WERI-Rb-1 (cell line): ENCODE measurements around the gene TMEM163.

Experiments used
- DNase-seq: peaks from one replicate; pipeline ENCODE4 v3.0.0-alpha.2; 2020
- H3K27ac ChIP-seq: fragments of 250-450 bp; sonication (Bioruptor Pico); 2 replicates; pipeline ENCODE4 v1.5.1; 2020; ENCODE audit warnings: mild to moderate bottlenecking, moderate library complexity
- H3K27me3 ChIP-seq: fragments of 250-450 bp; sonication (Bioruptor Pico); 2 replicates; pipeline ENCODE4 v1.5.1; 2021; ENCODE audit warnings: mild to moderate bottlenecking, low read depth, moderate library complexity; ENCODE audit not compliant: insufficient read depth, severe bottlenecking
- H3K36me3 ChIP-seq: fragments of 250-450 bp; sonication (Bioruptor Pico); 2 replicates; pipeline ENCODE4 v1.5.1; 2020; ENCODE audit warnings: mild to moderate bottlenecking, moderate library complexity
- H3K4me3 ChIP-seq: 2 replicates; pipeline ENCODE4 v1.5.1; 2011; ENCODE audit warnings: low read depth, mild to moderate bottlenecking, control low read depth, low read length
- H3K9me3 ChIP-seq: fragments of 250-450 bp; sonication (Bioruptor Pico); 2 replicates; pipeline ENCODE4 v1.5.1; 2021; ENCODE audit warnings: mild to moderate bottlenecking, moderate library complexity; ENCODE audit not compliant: severe bottlenecking
- TF ChIP-seq, protein P1 (sequence below): IDR thresholded peaks from 2 replicates; pipeline ENCODE4 v1.5.1; 2011; ENCODE audit warnings: low read depth, mild to moderate bottlenecking, control low read depth, inconsistent platforms, low read length

TMEM163 gene

DNA sequence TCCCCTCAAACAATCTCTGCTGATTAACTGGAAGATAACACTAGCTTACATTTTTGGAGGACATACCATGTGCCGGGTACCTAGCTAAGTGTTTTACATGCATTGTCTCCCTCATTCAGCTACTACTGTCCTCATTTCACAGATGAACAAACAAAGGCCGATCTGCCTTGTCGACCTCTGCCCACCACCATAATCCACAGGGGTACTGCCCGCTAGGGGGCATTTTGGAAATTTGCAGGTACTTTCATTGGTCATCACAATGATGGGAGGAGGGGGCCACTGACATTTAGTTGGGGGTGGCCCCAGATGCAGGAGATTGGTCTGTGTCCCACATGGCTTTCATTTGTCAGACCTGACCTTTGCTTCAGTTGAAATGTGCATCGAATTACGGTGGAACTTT is 3.9 kb upstream of the TMEM163 start:
- peaks cover 2% of the 10 kb centered on the region for H3K9me3 ChIP-seq
- peak; percentile 35 for DNase-seq
- TF ChIP-seq, protein P1, sequence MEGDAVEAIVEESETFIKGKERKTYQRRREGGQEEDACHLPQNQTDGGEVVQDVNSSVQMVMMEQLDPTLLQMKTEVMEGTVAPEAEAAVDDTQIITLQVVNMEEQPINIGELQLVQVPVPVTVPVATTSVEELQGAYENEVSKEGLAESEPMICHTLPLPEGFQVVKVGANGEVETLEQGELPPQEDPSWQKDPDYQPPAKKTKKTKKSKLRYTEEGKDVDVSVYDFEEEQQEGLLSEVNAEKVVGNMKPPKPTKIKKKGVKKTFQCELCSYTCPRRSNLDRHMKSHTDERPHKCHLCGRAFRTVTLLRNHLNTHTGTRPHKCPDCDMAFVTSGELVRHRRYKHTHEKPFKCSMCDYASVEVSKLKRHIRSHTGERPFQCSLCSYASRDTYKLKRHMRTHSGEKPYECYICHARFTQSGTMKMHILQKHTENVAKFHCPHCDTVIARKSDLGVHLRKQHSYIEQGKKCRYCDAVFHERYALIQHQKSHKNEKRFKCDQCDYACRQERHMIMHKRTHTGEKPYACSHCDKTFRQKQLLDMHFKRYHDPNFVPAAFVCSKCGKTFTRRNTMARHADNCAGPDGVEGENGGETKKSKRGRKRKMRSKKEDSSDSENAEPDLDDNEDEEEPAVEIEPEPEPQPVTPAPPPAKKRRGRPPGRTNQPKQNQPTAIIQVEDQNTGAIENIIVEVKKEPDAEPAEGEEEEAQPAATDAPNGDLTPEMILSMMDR, result 0 out of 2 replicates have a peak, but pooled peaks have one; percentile 50

DNA sequence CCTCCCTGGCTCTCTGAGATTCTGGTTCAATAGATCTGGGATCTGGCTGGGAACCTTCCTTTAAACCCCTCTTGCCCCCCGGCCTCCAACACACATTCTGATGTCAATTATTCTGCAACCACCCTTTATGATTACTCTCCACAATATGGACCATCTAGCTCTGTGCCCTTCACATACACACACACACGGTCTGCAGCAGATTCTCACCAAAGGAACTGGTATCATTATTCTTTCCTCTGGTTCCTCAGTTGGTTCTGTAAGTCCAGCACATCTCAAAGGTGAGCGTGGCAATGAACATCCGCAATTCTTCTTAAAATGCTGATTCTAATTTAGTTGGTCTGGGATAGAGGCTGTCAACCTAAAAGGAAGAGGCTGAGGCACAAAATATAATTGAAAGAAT is 2.8 kb upstream of the TMEM163 start:
- peaks cover 83% of the 10 kb centered on the region for H3K27me3 ChIP-seq
- DNase-seq, result no peak
- peaks cover 2% of the 10 kb centered on the region for H3K9me3 ChIP-seq
- H3K4me3 ChIP-seq, result no peak overlapping the region
- TF ChIP-seq, protein P1, result no peak
- no peak overlapping the region for H3K27ac ChIP-seq
- H3K36me3 ChIP-seq, result no peaks in the 10 kb centered on the region

More for the DNA sequence above, 3.9 kb upstream of the TMEM163 start:
- Histone ChIP-seq H3K4me3 (no peak overlapping the region), H3K36me3 (no peaks in the 10 kb centered on the region), H3K27me3 (peaks cover 79% of the 10 kb centered on the region), H3K27ac (no peak overlapping the region)

DNA sequence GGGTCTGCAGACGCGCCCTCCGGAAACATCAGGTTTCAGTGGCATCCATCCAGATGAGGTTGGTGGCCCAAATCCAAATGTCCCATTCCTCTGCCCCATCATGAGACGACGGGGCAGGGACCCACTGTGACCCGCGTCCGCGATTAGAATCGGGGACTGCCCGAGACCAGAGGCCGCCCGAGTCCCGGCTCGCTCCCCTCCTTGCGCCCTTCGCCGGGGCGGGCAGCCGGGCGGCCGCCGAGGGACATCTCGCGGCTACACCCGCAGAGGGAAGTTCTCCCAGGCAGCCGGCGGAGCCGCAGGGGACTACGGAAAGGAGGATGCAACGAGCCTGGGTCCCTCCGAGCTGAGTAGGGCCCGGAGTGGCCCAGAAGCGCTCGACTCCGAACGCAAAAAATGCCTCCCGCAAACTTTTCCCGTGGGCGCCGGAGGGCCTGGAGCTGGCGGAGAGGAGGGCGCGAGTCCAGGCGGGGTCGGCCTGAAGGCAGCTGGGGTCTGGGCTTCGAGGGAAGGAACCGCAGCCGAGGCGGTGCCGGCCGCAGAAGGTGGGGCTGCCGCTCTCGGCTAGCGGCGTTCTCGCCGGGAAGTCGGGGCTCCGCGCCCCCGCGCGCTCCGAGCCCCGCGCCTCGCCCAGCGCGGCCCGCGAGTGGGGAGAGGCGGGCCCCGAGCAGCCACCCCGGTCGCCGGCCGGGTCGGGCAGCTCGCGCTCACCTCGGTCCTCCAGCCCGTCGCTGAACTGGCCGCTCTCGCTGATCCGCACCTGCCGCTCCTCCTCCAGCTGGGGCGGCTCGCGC is 580 bp downstream of the TMEM163 start:
- H3K27me3 ChIP-seq, result peaks cover 80% of the 10 kb centered on the region

DNA sequence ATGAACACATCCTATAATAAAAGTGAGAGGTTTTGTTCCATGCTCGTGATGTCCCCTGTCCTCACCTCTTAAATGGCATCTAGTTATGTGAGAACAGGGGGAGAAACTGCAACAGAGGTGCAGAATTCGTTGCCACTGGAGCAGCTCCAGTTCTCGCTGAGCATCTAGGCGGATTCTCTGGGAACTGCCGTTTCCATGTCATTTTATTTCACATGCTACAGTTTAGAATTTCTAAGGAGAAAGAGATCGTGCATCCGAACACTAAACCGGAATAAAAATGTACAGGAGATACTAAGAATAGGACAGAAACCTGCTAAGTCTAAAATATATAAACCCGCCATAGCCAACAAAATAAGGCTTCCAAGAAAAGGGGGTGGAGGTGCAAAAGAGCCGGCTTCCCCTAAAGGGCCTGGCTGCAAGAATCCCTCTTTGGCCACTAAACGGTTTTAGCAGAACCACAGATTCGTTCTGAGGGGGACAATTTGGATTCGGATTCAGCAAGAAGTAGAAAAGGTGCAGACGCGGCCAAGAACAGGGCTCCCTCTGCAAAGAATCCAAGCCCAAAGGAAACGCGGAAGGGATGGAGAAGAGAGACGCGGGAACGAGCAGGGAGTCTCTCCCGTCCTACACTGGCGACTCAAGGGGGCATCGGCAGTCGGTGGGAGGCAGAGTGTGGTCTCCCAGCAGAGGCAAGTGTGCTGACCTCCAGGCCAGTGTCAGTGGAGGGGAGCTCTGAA is 1.3 kb downstream of the TMEM163 start:
- TF ChIP-seq, protein P1, result no peak
- Histone ChIP-seq H3K4me3 (no peak overlapping the region), H3K9me3 (peaks cover 2% of the 10 kb centered on the region), H3K36me3 (no peaks in the 10 kb centered on the region), H3K27ac (no peak overlapping the region), H3K27me3 (peaks cover 79% of the 10 kb centered on the region)
- no peak for DNase-seq

More for the DNA sequence above, 580 bp downstream of the TMEM163 start:
- peaks cover 2% of the 10 kb centered on the region for H3K9me3 ChIP-seq
- H3K27ac ChIP-seq, result no peak overlapping the region
- peak; percentile 16 for DNase-seq
- H3K36me3 ChIP-seq, result no peaks in the 10 kb centered on the region
- TF ChIP-seq, protein P1, result no peak
- peak overlapping the region; percentile 11 for H3K4me3 ChIP-seq

DNA sequence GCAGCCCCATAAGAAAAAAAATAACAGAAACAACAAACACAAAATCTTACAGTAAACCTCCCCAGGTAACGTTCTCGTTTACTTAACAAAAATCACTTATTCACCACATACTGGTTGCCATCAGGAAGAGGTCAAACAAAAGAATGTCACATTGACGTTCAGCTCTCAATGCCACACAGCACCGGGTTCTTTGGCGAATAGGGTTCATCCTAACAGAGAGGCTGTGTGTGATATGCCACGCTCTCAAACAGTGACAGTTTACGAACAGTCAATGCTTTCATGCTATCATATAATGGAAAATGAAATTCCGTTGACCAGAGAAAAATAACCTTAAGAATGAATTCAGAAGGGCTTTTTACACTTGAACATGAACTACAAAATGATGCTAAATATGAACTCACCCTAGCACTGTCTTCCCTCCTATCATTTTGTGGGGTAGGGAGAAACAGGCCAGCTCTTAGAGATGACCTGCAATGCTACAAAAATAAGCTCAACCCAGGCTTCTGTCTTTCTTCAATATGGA is 2.0 kb downstream of the TMEM163 start:
- no peak overlapping the region for H3K27ac ChIP-seq
- H3K4me3 ChIP-seq, result no peak overlapping the region
- peaks cover 79% of the 10 kb centered on the region for H3K27me3 ChIP-seq
- no peak for DNase-seq
- peaks cover 2% of the 10 kb centered on the region for H3K9me3 ChIP-seq
- H3K36me3 ChIP-seq, result no peaks in the 10 kb centered on the region
- TF ChIP-seq, protein P1, result no peak
